HG02763 (cell line): ENCODE data around the gene SLC25A40.
"Not testable (repeated sequence)": the region's sequence is repeated elsewhere in the genome, so short reads cannot be mapped to it uniquely, and the experiment has no call there.

Experiments used
- ATAC-seq: cut with Tn5 transposase; IDR thresholded peaks from one replicate; pipeline ENCODE4 v1.9.1; 2021; ENCODE audit warnings: mild to moderate bottlenecking, moderate library complexity; ENCODE audit not compliant: unreplicated experiment

Gene SLC25A40

GRCh38 chr7:87872346-87872745 lies 3.8 kb downstream of the SLC25A40 start:
- no peak for ATAC-seq

GRCh38 chr7:87870471-87870870 lies 5.7 kb downstream of the SLC25A40 start:
- ATAC-seq = no peak

GRCh38 chr7:87866533-87866932 lies 9.6 kb downstream of the SLC25A40 start:
- ATAC-seq = not testable (repeated sequence)

DNA sequence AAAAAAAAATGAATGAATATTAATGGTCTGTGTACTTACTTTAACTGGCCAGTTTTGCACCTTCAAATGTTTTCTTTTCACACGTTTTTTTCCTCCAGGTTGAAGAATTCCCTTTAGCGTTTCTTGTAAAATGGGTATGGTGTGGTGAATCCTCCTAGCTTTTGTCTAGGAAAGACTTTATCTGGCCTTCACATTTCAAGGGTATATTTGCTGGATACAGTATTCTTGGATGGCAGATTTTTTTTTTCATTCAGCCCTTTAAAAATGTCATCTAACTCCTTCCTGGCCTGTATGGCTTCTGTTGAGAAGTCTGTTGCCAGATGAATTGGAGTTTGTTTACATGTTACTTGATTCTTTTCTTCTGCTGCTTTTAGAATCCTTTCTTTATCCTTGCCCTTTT lies 10.1 kb downstream of the SLC25A40 start:
- no peak for ATAC-seq

- no peak for ATAC-seq
These were observed 17.6 kb downstream of the SLC25A40 start for GRCh38 chr7:87858417-87859100.

DNA sequence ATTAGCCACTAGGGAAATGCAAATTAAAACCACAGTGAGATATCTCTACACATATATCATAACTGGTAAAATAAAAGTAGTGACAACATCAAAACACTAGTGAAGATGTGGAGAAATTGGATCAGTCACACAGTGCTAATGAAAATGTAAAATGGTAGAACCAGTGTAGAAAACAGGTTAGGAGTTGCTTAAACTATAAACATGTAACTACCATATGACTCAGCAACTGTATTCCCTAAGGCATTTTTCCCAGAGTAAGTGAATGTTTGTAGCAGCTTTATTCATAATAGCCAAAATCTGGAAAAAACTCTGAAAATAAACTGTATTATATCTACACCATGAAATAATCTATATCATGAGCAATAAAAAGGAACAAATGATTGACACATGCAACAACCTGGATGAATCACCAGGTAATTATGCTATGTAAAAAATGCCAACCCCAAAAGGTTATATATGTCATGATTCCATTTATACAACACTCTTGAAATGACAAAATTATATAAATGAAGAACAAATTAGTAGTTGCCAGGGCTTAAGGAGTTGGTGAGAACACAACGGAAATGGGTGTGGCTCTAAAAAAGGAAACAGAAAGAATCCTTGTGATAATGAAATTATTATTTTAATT lies 22.8 kb downstream of the SLC25A40 start:
- ATAC-seq = no peak

- ATAC-seq = no peak
These were observed 23.9 kb downstream of the SLC25A40 start for GRCh38 chr7:87852306-87852705.

DNA sequence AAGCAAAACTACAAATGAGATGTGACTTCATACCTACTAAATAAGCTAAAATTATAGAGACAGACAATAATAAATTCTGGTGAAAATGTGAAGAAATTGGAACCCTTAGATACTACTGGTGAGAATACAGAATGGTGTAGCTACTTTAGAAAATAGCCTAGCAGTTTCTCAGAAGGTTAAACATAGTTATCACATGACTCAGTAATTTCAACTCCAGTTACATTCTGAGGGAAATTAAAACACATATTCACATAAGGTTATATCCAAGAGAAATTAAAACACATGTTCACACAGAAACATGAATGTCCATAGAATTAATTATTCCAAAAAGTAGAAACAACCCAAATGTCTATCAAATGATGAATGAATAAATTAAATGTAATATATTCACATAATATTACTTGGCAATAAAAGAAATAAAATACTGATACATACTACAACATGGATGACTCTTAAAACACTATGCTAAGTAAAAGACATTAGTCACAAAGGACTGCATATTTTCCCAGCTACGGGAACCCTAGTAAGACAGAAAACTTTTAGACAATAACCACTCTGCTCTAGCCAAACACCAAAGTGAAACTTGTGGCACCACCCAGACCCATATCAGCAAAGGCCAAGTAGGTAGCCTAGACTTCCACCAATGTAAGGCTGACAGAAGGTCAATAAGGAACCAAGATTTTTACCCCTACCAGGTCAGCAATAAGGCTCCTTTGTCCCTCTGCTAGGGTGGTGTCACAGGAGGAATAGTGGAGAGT lies 25.1 kb downstream of the SLC25A40 start:
- ATAC-seq = no peak

GRCh38 chr7:87837597-87837996 lies 38.6 kb downstream of the SLC25A40 start:
- ATAC-seq = no peak

- ATAC-seq = no peak
These were observed 43.0 kb downstream of the SLC25A40 start for GRCh38 chr7:87833130-87833529.

- ATAC-seq = no peak
These were observed 45.1 kb downstream of the SLC25A40 start for GRCh38 chr7:87831097-87831496.

DNA sequence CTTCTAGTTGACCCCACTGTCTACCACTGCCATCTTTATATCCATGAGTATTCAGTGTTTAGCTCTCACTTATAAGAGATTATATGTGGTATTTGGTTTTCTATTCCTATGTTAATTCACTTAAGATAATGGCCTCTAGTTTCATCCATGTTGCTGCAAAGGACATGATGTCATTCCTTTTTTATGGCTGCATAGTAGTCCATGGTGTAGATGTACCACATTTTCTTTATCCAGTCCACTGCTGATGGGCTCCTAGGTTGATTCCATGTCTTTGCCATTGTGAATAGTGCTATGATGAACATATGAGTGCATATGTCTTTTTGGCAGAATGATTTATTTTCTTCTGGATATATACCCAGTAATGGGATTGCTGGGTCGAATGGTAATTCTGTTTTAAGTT lies 47.8 kb downstream of the SLC25A40 start:
- not testable (repeated sequence) for ATAC-seq

DNA sequence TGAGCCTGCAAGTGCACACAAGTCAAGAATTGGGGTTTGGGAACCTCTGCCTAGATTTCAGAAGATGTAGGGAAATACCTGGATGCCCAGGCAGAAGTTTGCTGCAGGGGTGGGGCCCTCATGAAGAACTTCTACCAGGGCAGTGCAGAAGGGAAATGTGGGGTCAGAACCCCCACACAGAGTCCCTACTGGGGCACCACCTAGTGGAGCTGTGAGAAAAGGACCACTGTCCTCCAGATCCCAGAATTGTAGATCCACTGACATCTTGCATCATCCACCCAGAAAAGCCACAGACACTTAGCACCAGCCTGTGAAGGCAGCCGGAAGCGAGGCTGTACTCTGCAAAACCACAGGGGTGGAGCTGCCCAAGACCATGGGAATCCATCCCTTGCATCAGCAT lies 50.8 kb downstream of the SLC25A40 start:
- ATAC-seq = not testable (repeated sequence)

DNA sequence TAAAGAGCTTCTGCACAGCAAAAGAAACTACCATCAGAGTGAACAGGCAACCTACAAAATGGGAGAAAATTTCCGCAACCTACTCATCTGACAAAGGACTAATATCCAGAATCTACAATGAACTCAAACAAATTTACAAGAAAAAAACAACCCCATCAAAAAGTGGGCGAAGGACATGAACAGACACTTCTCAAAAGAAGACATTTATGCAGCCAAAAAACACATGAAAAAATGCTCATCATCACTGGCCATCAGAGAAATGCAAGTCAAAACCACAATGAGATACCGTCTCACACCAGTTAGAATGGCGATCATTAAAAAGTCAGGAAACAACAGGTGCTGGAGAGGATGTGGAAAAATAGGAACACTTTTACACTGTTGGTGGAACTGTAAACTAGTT lies 54.1 kb downstream of the SLC25A40 start:
- not testable (repeated sequence) for ATAC-seq

GRCh38 chr7:87818336-87818735 lies 57.8 kb downstream of the SLC25A40 start:
- ATAC-seq = no peak

- no peak for ATAC-seq
These were observed 59.8 kb downstream of the SLC25A40 start for GRCh38 chr7:87816389-87816788.

GRCh38 chr7:87810726-87811125 lies 65.4 kb downstream of the SLC25A40 start:
- no peak for ATAC-seq

DNA sequence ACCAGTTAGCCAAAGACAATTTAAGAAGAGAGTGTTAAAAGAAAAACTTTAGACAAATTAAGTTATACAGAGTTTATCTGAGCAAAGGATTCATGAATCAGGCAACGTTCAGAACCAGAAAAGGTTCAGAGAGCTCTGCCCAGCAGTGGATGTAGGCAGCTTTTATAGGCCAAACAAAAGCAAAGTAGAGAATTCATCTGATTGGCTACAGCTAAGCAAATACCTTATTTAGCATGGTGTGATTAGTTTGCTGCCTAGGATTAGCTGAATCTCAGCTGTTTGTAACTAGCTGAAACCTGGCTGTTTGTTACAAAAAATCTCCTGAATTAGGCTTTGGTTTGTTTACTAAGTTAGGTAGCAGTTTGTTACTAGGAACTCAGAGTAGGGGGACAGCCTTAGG lies 66.0 kb downstream of the SLC25A40 start:
- ATAC-seq = no peak

GRCh38 chr7:87806150-87806549 lies 70.0 kb downstream of the SLC25A40 start:
- ATAC-seq = no peak

- ATAC-seq = peak; percentile 83
These were observed 78.3 kb downstream of the SLC25A40 start for GRCh38 chr7:87797798-87798403.

- no peak for ATAC-seq
These were observed 78.8 kb downstream of the SLC25A40 start for GRCh38 chr7:87797395-87797794.
